NOMO-1 treated with dmso at 0.1 percent for 144 hours (cell line): ENCODE results near the gene IFT20.
A peak's percentile ranks its signal among the peaks of the same experiment; 100 is the strongest.

Experiments used
- DNase-seq: peaks from one replicate; lab custom pipeline; 2025; ENCODE audit not compliant: unreplicated experiment; lab: John Stamatoyannopoulos, UW

IFT20 gene

GRCh38 chr17:28335201-28335958, at the start of gene IFT20, which contains the start of gene TNFAIP1:
Gene IFT20, minus strand, starts transcription at chr17:28335472. Its CDS starts 3,487 bp downstream, at chr17:28331985.
Gene TNFAIP1, plus strand, starts transcription at chr17:28335761. Its CDS starts 3,761 bp downstream, at chr17:28339522.
- peak; percentile 99 for DNase-seq

GRCh38 chr17:28385037-28385400, 49.7 kb upstream of the IFT20 start:
- DNase-seq: no peak

GRCh38 chr17:28384281-28385036, 49.2 kb upstream of the IFT20 start:
- DNase-seq: peak; percentile 71

GRCh38 chr17:28381141-28381825, 46.0 kb upstream of the IFT20 start:
- DNase-seq: no peak

- no peak for DNase-seq
Observed at GRCh38 chr17:28379814-28380801, 44.8 kb upstream of the IFT20 start.

- DNase-seq: no peak
Observed at GRCh38 chr17:28372945-28373274, 37.6 kb upstream of the IFT20 start.

GRCh38 chr17:28372203-28372944, 37.1 kb upstream of the IFT20 start:
- DNase-seq: no peak

- DNase-seq: peak; percentile 6
Observed at GRCh38 chr17:28371245-28372202, 36.3 kb upstream of the IFT20 start, which contains the start of gene SARM1. Gene SARM1, plus strand, starts transcription at chr17:28371694. Its CDS starts 339 bp downstream, at chr17:28372033.

GRCh38 chr17:28370744-28371103, 35.5 kb upstream of the IFT20 start:
- DNase-seq: no peak

GRCh38 chr17:28370035-28370743, 34.9 kb upstream of the IFT20 start, which contains the start of gene VTN:
Gene VTN, minus strand, starts transcription at chr17:28370307. Its CDS starts 104 bp downstream, at chr17:28370203.
- peak; percentile 4 for DNase-seq

GRCh38 chr17:28369684-28370034, 34.4 kb upstream of the IFT20 start:
- no peak for DNase-seq

- DNase-seq: no peak
Observed at GRCh38 chr17:28368915-28369683, 33.8 kb upstream of the IFT20 start.

GRCh38 chr17:28368306-28368831, 33.1 kb upstream of the IFT20 start:
- no peak for DNase-seq

- DNase-seq: no peak
Observed at GRCh38 chr17:28367641-28368305, 32.5 kb upstream of the IFT20 start.

GRCh38 chr17:28366605-28367004, 31.3 kb upstream of the IFT20 start:
- DNase-seq: no peak

GRCh38 chr17:28365487-28365886, 30.2 kb upstream of the IFT20 start:
- DNase-seq: no peak
